Activated CD4-positive, alpha-beta T cell treated with anti-CD3 and anti-CD28 coated beads for 48 hours (primary cell): Measurements from ENCODE around the gene HTR3B.
"Not testable (repeated sequence)": the region's sequence is repeated elsewhere in the genome, so short reads cannot be mapped to it uniquely, and the experiment has no call there.

Experiments
- DNase-seq: peaks from one replicate; pipeline ENCODE4 v3.0.0-alpha.2; 2020

The HTR3B gene, protein sequence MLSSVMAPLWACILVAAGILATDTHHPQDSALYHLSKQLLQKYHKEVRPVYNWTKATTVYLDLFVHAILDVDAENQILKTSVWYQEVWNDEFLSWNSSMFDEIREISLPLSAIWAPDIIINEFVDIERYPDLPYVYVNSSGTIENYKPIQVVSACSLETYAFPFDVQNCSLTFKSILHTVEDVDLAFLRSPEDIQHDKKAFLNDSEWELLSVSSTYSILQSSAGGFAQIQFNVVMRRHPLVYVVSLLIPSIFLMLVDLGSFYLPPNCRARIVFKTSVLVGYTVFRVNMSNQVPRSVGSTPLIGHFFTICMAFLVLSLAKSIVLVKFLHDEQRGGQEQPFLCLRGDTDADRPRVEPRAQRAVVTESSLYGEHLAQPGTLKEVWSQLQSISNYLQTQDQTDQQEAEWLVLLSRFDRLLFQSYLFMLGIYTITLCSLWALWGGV

DNA sequence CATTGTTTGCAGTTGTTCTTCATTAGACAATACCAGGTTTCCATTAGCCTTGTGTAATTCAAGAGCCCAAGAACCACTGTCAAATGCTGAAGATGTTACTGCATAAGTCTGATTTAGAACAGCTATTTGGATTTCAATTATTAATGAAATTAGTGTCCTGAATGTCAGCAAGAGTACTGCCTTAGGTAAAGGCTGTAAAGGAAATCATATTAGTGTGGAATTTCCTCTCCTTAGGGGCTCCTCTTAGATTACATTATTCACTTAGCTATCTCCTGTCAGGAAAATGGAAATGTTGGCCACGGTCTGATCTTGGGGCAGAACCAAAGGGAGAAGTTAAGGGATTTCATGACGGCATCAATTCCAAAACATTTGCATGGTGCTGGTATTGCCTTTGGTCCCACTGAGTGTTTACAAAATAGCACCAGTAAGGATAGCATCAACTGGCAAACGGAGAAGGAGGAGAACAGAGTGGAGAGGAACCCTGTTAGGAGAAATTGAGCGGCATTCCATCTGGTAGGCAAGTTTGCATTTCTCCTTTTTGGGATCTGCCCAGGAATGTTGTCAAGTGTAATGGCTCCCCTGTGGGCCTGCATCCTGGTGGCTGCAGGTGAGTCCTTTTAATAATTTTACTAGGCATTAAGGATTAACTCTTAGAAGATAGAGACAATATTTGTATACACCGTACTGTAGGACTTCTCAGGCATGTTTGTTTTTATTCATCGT, at the start of gene HTR3B:
Gene HTR3B, plus strand, starts transcription at position 418 of the 723 bp plus-strand sequence. Its CDS starts 138 bp downstream, at position 556.
- DNase-seq: no peak

- DNase-seq: no peak
Measured at GRCh38 chr11:113855803-113856202, 48.8 kb upstream of the HTR3B start.

DNA sequence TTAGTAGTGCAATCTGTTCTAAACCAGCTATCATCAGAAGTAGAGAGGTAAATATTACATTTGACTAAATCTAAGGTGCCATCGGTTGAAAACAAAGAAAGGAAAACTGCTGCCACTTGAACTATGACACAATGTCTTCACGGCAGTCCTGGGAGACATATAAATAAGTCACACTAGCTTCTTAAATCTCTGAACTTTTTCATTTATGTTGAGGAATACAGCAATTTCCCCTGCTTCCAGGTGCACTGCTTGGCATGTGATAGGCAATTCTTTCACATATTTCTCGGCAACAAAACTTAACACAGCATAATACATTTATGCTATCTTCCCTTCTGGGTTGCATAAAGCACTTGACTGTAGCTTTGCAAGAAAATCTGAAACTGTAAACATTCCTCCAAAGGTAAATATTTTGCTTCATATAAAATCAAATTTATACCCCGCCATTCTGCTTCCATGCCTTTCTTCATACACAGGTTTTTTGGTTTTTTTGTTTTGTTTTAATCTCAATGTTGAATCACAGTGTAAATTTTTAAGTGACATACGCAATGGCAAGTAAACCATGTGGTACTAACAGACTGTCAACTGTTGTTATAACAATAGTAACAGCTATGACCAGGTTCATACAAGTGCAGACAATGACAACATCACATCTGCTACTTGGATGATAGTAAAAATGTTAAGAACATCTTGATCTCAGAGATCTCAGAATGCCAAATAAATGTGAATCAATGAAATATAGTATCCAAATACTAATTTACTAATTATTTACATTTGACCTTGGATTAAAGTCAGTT, 47.4 kb upstream of the HTR3B start:
- DNase-seq: no peak

GRCh38 chr11:113859665-113860064, 44.9 kb upstream of the HTR3B start:
- DNase-seq: no peak

DNA sequence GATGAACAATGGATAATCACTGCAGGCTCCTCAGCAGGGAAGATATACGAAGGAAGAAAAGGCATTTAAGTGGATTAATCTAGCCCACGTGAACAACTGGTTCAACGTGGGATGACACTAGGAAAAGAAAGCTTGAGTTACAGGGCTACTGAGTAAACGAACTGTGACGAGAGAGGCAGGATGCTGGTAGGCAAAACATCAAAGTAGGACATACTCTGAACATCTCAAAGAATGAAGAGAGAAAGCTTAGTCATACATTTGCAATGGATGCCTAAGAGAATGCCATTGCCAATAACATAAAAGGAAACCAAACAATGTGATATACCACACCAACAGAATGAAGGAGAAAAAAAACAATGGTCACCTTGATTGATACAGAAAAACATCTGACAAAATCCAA, 42.2 kb upstream of the HTR3B start:
- DNase-seq: no peak

DNA sequence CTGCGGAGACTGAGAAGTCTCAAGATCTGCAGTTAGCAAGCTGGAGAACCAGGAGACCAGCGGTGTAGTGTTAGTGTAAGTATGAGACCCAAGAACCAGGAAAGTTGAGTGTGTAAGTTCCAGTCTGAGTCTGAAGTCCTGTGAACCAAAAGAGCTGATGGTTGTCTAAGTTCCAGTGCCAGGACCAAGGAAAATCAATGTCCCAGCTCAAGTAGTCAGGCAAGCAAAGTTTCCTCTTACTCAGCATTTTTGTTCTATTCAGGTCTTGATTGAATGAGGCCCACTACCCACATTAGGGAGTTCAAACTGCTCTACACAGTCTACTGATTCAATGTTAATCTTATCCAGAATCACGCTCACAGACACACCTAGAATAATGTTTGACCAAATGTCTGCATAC, 40.2 kb upstream of the HTR3B start:
- no peak for DNase-seq

- DNase-seq: no peak
Measured at GRCh38 chr11:113865873-113866272, 38.7 kb upstream of the HTR3B start.

DNA sequence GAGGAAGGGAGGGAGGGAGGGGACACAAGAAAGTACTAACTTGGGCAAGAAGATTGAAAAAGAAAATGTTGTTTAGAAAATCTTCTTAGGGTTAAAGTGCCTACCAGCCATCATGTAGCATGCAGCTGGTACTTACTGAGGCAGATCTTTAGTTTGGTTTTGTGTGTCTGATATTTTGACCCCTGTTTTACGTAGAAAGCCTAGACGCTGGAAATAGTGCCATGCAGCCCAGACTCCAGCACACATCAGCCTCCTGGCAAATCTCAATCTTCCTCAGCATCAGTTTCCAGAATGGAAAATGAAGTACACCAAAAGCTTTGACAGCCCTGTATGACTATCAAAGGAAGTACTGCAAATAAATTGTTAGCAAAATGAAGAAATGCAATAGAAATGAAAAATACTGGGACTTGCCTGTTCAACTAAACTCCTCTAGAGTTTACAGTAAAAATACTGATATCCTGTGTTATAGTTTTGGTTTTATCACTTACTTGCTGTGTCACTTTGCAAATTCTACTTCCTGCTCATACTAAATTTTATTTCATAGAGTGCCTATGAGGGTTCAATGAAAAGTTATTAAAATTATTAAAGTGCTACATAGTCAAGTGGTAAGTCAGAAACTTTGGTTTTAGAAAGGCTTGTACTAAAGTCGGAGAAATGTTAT, 36.6 kb upstream of the HTR3B start:
- DNase-seq: no peak

DNA sequence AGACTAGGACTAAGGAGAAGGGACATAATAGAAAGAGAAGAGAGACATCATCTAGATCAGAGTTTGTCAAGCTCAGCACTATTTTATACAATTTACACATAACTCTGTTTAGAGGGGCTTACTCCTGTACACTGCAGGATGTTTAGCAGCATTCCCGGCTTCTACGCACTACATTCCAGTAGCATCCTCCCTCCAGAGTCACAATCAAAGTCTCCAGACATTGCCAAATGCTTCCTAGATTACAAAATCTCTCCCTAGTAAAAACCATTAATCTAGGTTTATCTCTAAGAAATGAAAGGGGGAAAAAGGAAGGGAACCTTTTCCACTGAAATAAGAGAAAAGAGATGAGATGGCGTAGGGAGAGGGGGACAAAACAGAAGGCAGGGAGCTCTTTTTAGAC, 33.3 kb upstream of the HTR3B start:
- DNase-seq: no peak

- DNase-seq: no peak
Measured at GRCh38 chr11:113873236-113873626, 31.4 kb upstream of the HTR3B start.

- DNase-seq: no peak
Measured at GRCh38 chr11:113874096-113874495, 30.5 kb upstream of the HTR3B start.

GRCh38 chr11:113874581-113875233, 29.9 kb upstream of the HTR3B start:
- no peak for DNase-seq

GRCh38 chr11:113875234-113876073, 29.1 kb upstream of the HTR3B start, which contains the start of gene USP28:
Gene USP28, minus strand, starts transcription at chr11:113875572. Its CDS starts 71 bp downstream, at chr11:113875501.
- peak; percentile 85 for DNase-seq

DNA sequence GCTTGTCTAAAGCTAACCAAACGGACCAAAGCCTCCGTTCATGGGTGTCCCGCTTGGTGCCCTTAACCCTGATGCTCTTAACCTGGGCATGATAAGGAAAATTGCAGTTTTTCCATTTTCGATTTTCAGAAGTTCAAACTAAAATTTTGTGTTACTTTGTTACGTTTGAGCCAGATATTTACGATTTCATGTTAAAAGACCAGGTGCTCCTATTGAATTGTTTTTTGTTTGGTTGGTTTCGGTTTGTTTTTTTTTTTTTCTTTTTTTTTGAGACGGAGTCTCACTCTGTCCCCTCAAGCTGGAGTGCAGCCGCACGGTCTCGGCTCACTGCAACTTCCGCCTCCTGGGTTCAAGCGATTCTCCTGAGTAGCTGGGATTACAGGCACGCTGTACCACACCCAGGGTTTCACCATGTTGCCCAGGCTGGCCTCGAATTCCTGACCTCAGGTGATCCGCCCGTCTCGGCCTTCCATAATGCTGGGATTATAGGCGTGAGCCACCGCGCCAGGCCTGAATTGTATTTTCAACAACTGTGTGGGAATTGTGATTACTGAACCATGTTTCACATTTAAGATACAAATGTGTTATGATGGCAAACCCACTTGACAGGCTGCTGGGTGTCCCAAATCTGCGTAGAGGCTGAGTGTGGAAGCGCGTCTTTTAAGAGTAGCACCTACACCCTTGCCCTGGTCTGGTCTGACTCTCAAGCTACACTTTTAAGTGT, 28.4 kb upstream of the HTR3B start:
- no peak for DNase-seq

GRCh38 chr11:113876798-113877669, 27.6 kb upstream of the HTR3B start:
- no peak for DNase-seq

GRCh38 chr11:113877670-113878055, 26.9 kb upstream of the HTR3B start:
- DNase-seq: no peak

DNA sequence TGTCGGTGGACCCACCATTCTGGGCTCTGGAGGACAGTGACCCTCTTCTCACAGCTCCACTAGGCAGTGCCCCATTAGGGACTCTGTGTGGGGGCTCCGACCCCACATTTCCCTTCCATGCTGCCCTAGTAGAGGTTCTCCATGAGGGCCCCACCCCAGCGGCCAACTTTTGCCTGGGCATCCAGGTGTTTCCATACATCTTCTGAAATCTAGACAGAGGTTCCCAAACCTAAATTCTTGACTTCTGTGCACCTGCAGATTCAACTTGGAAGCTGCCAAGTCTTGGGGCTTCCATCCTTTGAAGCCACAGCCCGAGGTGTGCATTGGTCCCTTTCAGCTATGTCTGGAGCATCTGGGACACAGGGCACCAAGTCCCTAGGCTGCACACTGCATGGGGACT, 25.1 kb upstream of the HTR3B start:
- DNase-seq: not testable (repeated sequence)

DNA sequence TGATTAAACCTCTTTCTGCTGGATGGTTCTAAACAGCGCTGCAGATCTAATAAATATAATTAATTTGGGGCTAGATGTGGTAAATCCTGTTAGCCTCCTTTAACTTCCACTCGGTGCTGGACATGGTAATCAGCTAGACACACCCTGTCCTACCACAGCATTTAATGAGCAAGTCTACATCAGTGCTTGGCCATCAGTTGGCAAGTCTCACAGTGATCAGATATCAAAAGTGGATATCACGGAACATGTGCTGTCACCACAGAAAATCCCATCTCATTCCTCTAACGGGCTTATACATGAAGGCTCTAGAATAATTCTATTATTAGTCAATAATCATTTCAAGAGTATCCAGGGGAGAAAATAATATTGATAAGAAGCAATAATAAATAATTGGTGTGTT, 23.6 kb upstream of the HTR3B start:
- no peak for DNase-seq

DNA sequence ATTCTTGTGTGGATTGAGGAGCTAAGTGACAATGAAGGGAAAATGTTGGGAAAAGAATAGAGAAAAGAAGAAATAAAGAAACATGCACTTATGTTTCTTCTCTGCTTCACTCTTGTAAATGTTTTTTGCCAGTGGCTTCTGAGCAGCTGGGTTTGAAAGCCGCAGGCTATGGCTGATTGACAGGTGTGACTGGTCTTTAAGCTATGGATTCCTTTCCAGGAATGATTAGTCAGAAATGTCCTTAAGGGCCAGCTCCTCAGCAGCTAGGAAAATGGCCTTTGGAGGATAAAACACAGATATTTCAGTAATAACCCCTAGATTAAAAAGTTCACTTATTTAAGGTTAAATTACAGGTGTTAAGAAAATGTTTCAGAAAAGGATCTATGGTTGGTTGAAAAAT, 22.7 kb upstream of the HTR3B start:
- DNase-seq: no peak
